ENCODE data around the gene METRNL.

The METRNL gene

DNA sequence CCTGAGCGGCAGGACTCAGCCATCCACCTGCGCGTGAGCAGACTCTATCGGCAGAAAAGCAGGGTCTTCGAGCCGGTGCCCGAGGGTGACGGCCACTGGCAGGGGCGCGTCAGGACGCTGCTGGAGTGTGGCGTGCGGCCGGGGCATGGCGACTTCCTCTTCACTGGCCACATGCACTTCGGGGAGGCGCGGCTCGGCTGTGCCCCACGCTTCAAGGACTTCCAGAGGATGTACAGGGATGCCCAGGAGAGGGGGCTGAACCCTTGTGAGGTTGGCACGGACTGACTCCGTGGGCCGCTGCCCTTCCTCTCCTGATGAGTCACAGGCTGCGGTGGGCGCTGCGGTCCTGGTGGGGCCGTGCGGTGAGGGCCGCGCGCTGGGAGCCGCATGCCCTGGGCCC, 14.9 kb downstream of the METRNL start:
- DNase-seq: no peak

DNA sequence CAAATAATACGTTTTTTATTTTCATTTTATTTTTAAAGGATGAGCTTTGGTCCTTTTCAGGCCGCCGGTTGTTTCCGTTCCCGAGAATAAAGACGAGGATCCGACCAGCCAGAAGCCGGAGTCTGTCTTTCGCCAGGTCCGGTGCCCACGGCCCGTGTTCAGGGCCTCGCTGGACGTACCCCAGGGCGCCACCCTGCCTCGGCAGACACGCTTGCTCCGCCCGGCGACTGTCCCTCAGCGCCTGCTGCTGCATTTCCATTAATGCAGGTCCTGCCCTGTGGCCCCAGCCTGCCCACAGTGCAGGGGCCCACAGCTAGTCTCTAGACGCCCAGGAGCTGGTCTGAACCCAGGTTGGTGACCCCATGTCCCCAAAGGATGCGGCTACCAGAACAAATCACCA, 15.6 kb downstream of the METRNL start:
- no peak for DNase-seq

DNA sequence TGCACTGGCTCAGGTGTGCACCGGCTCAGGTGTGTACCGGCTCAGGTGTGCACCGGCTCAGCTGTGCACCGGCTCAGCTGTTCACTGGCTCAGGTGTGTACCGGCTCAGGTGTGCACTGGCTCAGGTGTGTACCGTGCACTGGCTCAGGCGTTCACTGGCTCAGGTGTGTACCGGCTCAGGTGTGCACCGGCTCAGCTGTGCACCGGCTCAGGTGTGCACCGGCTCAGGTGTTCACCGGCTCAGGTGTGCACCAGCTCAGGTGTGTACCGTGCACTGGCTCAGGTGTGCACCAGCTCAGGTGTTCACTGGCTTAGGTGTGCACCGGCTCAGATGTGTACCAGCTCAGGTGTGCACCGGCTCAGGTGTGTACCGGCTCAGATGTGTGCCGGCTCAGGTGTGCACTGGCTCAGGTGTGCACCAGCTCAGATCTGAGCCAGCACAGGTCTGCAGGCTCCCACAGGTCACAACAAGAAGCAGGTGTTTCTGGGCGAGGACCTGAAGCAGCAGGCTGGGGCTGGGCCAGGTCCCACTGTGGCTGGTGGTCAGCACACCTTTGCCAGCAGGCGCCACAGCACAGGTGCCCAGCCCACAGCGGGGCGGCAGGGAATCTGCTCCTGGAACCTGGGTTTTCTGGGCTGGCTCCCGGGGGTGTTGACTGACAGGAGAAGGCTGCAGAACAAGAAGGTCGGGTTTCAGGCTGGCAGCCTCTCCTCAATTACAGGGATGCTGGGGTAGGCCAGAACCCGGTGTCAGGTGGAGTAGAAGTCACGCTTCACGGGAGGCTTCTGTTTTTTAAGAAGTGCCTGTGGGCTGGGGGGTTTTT, 17.2 kb downstream of the METRNL start:
- DNase-seq: no peak

GRCh38 chr17:83097831-83098230, 18.4 kb downstream of the METRNL start:
- DNase-seq: no peak

- DNase-seq: no peak
These were observed 19.1 kb downstream of the METRNL start for GRCh38 chr17:83098241-83099085.

GRCh38 chr17:83099086-83099555, 19.7 kb downstream of the METRNL start:
- DNase-seq: no peak

DNA sequence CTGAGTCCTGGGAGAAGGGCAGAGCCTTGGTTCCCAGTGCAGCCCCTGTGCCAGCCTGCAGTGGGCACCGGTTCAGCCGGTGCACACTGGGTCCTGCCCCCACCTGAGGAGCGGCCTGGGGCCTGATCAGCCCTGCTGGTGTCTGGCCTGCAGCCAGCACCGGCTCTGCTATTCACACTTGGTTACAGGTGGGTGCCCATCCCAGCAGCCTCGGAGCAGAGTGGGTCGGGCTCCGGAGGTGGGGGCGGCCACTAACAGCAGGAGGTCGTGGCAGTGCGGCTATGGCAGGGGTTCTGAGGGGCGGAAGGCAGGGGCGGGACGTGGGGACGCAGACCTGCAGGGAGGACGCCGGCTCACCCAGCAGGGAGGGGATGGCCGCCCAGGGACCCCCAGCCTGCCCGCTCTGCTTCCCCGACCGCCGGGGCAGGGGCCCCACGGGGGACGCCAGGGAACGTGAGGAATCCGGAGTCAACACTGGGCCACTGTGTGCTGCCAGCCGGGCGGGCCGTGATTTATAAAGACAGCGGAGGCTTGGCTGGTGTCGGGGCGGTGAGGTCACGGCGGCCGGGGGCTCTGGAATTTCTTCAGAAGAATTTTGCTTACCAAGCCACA, 20.3 kb downstream of the METRNL start:
- DNase-seq: no peak

DNA sequence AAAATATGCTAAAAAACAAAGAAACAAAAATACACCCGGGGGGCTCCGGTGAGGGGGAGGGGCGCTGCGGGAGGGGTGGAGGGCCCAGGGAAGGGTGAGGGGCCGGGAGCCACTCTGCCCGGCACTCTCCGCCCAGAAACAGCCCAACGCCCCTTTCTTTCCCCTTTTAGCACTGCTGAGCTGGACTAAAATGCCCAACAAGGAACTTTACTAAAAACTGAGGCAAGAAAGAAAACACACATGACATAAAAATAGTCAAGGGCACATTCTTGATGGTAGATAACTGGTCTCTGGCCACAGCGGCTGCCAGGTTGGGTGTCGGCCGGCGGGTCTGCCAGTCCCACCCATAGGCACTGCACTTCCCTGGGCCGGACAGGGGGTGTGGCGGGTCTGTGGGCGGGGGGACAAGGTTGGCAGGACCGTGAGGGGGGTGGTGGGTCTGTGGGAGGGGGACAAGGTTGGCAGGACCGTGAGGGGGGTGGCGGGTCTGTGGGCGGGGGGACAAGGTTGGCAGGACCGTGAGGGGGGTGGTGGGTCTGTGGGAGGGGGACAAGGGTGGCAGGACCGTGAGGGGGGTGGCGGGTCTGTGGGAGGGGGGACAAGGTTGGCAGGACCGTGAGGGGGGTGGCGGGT, 20.9 kb downstream of the METRNL start:
- no peak for DNase-seq

DNA sequence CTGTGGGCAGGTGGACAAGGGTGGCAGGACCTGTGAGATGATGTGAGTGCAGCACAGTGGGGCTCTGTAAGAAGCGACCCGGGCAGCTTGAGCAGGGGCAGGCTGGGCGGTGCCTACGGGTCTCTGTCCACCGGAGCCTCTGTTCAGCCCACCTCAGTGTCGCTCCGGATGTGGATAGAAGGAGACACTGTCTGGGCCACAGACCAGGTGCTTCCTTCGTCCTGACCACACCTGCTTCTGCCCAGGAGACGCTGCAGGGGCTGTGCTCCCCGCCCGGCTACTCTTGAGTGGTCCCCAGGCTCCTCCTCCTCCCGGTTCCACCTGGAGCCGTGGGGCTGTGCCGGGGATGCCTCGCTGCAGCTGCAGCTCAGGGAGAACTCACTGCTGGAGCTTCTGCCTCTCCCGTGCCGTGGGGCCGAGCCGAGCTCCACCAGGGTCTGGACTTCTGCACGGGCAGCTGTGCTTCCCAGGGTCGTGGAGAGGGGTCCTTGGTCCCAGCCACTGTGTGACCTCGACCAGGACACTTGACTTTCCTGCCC, 21.5 kb downstream of the METRNL start:
- DNase-seq: no peak

GRCh38 chr17:83101805-83102480, 22.5 kb downstream of the METRNL start:
- DNase-seq: no peak

- peak; percentile 35 for DNase-seq
These were observed 24.0 kb downstream of the METRNL start for GRCh38 chr17:83103200-83103942.

GRCh38 chr17:83103943-83104311, 24.5 kb downstream of the METRNL start:
- no peak for DNase-seq

GRCh38 chr17:83104577-83105505, 25.4 kb downstream of the METRNL start:
- DNase-seq: no peak

- no peak for DNase-seq
These were observed 26.1 kb downstream of the METRNL start for GRCh38 chr17:83105512-83105911.

- DNase-seq: no peak
These were observed 26.7 kb downstream of the METRNL start for GRCh38 chr17:83106056-83106588.

DNA sequence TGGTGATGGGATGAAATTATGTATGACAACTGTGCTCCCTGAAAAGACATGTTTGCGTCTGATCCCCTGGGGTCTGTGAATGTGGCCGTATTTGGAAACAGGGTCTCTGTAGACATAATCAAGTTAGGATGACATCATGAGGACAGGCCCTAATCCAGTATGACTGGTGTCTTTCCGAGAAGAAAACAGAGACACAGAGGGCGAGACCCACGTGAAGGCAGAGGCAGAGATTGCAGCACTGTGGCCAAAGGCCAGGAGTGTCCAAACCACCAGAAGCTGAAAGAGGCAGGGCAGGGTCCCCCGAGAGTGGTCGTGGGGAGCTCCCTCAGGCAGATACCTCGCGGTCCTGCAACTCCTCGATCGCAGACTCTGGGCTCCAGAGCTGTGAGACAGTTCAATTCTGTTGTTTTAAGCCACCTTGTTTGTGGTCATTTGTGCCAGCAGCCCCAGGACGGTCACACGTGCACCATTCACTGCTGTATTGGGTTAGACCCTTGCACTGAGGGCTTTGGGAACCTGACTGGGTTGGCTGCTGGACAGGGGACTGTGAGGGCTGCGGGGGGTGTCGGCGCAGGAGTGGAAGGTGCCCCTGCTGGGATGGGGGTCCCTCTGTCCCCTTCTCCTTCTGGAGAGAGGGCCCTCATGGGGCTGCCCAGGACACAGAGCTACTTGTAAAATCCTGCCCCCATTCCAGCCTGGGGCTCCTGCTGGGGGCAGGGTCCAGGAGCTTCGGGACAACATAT, 27.7 kb downstream of the METRNL start:
- no peak for DNase-seq

DNA sequence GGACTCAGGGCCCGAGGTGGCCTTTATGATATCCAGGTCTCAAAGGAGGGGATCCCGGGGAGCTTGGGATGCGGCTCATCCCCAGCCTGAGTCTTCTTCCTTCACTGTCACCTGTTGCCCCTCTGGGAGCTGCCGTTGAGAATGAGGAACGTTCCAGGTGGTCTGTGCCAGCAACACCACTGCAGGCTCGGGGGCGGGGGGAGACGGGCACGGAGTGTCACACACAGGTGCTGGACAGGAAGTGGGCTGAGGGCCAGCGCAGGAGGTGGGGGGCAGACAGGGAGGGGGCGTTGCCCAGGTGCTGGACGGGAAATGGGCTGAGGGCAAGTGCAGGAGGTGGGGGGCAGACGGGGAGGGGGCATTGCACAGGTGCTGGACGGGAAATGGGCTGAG, 28.2 kb downstream of the METRNL start:
- no peak for DNase-seq

DNA sequence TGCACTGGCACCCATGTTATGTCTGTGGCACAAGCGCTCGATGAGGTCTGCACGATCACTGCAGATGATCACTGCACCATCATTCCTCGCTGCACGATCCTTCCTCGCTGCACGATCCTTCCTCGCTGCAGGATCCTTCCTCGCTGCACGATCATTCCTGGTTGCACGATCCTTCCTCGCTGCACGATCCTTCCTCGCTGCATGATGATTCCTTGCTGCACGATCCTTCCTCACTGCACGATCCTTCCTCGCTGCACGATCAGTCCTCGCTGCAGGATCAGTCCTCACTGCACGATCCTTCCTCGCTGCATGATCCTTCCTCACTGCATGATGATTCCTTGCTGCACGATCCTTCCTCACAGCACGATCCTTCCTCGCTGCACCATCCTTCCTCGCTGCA, 29.3 kb downstream of the METRNL start:
- no peak for DNase-seq

DNA sequence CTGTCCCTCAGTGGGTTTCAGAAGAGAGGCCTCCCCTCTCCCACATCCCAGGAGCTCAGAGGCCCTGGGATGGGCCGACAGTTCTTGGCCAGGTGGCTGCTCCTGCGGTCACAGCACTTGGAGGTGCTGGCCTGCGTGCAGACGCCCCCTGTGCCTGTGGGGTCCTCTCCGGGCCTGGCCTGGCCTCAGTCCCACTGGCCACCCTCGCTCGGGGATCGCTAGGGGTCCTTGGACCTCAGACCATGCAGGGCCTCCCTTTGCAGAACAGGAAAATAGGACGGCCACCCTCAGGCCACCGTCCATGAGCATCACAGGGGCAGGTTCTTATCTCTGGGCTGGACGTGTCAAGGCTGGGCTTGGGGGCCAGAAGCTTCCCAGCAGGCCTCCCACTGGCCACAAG, 30.0 kb downstream of the METRNL start:
- no peak for DNase-seq

All from CD4-positive, alpha-beta T cell treated with Interleukin-10 for 1 hour (primary cell).